ENCODE data around the gene SLCO4A1.

Gene SLCO4A1

DNA sequence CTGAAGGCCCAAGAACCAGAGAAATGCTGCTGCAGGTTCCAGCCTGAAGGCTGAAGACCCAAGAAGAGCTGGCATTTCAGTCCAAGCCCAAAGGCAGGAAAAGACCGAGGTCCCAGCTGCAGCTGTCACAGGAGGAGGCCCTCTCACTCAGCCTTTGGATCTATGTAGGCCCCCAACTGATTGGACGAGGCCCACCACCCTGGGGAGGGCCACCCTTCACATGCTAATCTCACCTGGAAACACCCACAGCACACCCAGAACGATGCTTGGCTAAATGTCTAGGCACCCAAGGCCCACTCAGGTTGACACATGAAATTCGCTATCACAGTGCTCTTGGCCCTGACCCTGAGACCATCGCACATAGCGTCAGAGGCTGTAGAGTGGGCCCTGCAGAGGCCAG is 6.8 kb downstream of the SLCO4A1 start:
- in situ Hi-C loops (cut with MboI; ENCODE audit: low sequenced_read_pairs), result no loop called here

DNA sequence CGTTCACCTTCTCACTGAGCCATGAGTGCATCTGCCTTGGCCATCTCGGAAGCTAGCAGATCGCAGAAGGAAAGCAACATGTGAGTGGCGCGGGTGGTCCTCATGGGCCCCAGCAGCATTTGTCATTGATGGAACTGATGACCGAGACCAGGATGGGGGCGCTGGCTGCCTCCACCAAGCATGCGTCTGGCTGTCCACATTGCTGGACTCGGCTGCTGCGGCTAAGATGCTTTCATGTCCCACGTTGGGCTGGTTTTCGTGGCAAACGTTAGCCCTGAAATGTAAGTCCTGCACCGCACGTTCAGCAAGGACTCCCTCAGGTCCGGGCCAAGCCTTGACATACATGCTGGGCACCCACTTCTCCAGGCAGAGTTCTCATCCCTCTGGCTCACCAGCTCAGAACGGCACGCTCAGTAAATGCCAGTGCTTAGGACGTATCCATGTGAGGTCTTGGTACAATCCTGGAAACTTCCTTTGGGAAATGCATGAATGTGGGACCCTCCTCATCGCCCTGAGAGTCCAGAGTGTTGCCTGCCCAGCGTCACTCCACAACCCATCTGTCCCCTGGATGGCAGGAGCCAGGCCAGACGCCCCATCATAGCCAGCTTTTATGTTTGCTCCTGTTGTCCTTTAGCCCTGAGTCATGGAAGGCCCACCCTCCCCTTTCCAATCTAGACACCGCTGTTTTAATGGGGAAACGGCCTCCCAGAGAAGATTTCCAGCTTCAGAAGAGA is 8.4 kb downstream of the SLCO4A1 start:
- in situ Hi-C loops (cut with MboI; ENCODE audit: low sequenced_read_pairs), result no loop called here

DNA sequence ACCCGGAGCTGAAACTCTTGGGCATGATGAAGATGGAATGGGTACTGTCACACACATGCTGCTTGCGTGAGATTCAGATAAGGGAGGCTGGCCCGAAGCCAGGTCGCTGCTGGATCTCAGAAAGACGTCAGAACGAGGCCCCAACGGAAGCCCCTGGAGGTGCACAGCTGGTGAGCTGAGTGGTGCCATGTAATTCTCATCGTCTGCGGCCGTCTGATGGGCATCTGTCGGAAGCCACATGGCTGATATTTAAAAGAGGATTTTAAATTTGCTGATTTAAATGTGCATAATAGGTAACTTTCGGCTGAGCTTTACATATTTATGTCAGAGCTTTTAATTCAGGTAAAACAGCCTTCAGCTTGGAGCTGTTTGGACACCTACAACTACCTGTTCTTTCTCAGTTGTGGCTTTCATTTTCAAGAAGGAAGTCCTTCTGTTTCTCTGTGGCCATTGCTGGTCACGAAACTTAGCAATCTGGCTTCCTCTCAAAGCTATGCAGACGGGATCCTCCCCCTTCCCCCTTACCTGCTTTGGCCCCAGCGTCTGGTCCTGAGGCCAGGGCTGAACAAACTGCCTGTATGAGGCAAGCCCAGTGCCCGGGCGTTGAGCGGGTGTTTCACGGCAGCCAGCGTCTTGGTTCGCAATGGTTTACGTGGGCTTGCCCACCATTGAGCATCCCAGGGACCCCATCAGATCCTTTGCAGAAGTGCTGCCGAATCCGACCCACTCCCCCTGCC is 9.2 kb downstream of the SLCO4A1 start:
- in situ Hi-C loops (cut with MboI; ENCODE audit: low sequenced_read_pairs), result no loop called here

DNA sequence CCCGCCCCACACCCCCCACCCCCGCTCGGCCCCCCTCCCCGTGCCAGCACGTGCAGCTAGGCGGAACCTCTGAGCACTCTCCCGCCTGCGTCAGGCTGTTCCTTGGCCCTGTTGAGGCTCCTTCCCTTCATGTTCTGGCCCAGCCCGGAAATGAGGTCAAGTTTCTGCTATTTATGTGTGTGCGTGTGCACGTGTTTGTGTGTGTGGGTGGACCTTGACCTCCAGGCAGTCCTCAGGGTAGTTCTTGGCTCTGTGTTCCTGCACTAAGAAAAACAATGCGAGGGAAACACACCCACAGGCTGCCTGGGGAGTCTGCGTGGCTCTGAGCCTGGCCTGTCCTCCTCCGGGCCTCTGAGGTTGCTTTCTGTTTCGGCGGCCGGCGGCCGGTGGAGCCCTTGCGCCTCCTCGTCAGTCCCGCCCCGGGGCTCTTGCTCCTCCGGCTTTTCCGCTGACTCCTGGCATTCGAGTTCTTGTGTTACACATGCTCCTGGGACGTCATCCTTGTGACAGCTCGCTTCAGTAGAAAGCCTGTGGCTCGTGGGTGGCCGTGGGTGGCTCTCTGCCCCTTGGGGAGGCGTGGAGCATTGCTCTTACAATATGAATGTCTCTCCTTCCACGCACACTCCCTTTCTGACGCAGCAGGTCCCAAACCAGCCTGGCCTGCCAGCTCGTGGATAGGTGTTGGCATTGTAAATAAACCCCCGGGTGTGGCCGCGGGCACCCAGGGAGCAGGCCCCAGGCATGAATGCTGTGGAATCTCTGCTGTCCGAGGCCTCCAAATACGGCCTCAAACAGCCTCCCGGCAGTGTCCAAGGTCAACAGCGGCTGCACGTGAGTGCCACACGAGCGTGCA is 10.0 kb downstream of the SLCO4A1 start:
- in situ Hi-C loops (cut with MboI; ENCODE audit: low sequenced_read_pairs), result no loop called here

DNA sequence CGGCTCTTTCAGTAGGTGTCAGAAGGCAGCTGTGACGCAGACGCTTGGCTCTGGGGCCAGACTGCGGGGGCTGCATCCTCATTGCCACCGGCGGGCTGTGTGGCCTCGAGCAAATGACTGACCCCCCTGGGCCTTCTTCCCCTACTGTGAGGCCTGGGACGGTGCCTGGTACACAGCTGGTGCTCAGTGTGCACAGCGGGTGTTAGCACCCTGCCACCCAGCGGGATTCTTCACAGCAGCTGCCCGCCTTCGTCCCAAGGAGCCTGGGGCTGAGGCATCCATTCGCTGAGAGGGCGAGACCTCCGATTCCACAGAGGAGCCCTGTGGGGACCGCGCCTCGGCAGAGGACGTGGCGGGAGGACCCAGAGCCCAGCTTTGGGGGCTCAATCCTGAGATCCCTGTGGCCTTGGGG is 10.6 kb downstream of the SLCO4A1 start:
- in situ Hi-C loops (cut with MboI; ENCODE audit: low sequenced_read_pairs), result no loop called here

DNA sequence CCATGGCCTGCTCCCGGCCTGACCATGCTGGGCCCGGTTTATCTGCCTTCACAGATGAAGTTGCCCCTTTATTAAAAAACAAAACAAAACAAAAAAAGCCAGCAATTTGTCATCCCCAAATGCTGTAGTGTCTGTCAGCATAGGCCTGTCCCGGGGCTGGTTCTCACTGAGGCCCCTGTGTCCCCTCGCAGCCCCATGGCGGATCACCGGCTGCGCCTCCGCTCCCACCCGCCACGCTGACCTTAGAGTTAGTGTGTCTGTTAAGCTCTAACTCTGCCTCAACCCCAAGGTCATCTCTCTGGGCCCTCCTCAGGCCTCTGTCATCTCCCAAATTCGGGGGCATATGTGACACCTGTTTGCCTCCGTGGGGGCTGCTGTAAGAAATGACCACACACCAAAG is 11.1 kb downstream of the SLCO4A1 start:
- in situ Hi-C loops (cut with MboI; ENCODE audit: low sequenced_read_pairs), result no loop called here

DNA sequence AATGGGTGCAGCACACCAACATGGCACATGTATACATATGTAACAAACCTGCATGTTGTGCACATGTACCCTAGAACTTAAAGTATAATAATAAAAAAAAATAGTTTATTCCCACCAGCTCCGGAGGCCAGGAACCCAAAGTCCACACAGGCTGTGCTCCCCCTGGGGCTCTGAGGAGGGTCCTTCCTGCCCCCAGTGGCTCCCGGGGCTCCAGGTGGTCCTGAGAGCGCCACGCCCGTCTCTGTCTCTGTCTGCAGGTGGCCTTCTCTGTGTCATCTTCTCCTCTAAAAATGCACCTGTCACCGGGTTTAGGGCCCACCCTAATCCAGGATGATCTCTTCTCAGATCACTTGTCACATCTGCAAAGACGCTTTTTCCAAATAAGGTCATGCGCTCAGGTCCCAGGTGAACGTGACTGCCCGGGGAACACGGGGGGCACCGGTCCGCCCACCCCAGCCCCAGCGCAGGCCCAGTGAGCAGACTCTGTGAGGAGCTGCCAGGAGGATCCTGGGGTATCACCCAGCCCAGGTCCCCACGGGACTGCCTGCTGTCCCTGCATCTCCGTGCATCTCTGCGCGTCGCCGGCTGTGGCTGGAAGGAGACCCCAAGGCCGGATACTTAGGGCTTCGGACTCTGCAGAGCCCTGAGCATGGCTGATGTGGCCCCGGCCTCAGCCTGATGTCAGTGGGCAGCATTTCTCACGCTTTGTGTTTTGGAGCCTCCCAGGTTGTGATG is 11.8 kb downstream of the SLCO4A1 start:
- in situ Hi-C loops (cut with MboI; ENCODE audit: low sequenced_read_pairs), result no loop called here

DNA sequence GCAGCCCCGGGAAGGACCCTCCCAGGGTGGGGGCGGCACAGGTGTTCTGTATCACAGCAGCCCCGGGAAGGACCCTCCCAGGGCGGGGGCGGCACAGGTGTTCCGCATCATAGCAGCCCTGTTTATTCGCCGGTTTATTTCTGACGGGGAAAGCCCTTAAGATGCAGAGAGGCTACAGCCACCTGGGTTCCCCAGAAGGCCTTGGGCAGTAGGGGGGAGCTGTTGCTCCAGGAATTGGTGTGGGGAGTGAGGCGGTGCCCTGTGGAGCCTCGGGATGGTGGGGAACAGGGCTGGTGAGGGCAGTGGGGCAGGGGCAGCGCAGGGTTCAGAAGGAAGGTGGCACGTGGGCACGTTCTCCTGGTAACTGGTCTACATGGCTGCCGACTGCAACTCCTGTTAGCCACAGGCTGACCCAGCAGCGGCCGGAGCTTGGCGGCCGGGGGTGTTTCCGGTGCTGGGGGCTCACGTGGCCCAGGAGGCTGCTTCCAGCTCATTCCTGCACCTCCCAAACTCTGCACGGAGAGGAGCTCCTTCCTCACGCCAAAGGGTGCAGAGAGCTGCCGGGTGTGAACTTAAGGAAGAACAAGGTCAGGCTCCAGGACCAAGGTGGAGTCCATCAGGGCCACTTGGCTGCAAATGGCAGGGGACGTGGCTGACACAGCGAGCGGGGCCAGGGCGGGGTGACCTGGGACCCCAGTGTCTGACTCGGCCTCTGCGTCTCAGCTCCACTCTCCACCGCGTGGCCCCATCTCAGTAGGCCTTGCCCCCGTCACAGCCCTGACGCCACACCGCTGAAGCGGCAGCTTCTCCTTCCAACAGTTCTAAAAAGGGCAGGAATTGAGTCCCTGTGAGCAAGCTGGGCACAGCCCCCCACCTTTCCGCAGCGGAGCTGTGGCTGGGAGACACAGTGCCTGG is 13.2 kb downstream of the SLCO4A1 start:
- in situ Hi-C loops (cut with MboI; ENCODE audit: low sequenced_read_pairs), result no loop called here

DNA sequence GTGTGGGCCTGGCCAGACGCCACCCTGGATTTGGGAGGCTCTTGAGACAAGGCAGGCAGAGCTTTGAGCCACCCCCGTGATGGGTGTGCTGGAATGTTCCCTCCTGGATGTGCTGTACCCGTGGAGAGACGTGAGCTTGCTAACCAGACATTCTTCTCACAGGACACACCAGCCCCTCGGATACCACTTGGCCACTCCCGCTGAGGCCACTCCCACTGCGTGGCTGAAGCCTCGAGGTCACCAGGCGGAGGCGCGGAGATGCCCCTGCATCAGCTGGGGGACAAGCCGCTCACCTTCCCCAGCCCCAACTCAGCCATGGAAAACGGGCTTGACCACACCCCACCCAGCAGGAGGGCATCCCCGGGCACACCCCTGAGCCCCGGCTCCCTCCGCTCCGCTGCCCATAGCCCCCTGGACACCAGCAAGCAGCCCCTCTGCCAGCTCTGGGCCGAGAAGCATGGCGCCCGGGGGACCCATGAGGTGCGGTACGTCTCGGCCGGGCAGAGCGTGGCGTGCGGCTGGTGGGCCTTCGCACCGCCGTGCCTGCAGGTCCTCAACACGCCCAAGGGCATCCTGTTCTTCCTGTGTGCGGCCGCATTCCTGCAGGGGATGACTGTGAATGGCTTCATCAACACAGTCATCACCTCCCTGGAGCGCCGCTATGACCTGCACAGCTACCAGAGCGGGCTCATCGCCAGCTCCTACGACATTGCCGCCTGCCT is 14.1 kb downstream of the SLCO4A1 start:
- in situ Hi-C loops (cut with MboI; ENCODE audit: low sequenced_read_pairs), result no loop called here

DNA sequence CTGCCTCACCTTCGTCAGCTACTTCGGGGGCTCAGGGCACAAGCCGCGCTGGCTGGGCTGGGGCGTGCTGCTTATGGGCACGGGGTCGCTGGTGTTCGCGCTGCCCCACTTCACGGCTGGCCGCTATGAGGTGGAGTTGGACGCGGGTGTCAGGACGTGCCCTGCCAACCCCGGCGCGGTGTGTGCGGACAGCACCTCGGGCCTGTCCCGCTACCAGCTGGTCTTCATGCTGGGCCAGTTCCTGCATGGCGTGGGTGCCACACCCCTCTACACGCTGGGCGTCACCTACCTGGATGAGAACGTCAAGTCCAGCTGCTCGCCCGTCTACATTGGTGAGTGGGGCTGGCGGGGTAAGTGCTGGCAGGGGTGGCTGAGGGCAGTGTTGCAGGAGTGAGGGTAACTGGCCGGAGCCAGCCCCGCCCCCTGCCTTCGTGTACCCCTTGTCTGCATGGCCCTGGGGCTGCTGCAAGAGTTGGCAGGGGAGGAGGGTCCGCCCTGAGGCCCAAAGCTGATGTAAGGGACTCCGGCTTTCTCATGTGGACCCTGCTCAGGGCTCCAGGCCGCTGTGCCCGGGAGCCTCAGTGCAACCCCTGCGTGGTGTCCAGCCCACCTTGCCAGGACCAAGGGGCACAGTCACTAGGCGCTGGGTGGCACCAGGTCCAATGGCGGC is 14.8 kb downstream of the SLCO4A1 start:
- in situ Hi-C loops (cut with MboI; ENCODE audit: low sequenced_read_pairs), result no loop called here

DNA sequence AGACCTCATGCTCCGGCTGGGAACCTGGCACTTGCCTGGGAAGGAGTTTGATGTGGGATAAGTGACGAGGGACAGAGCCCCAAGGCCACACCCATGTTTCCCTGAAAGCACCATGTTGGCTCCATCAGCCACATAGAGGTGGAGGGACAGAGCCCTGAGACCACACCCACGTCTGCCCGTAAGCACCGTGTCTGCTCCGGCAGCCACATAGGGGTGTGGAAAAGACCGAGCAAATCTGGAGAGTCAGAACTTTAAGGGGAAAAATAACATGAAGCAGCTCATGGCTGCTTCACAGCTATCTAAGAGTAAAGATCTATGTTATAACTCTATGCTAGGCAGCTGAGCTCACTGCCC is 15.3 kb downstream of the SLCO4A1 start:
- in situ Hi-C loops (cut with MboI; ENCODE audit: low sequenced_read_pairs), result no loop called here

DNA sequence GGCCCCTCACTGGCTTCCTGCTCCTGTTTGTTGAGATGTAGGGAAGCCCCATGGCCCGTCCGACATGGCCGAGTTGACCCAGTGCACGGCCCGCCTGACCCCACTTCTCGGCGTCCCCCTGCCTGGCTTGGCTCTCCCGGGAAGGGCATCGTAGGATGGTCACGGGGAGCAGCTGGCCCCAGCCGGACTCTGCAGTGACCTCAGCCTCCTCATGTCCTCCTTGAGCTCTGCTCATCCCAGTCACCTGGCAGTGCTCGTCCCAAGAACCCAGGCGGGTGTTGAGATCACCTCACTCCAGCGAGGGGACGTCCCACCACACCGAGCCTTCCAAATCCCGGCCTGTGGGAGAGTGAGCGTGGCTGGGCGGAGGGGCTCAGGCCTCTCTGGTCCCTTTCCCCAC is 15.7 kb downstream of the SLCO4A1 start:
- in situ Hi-C loops (cut with MboI; ENCODE audit: low sequenced_read_pairs), result no loop called here

DNA sequence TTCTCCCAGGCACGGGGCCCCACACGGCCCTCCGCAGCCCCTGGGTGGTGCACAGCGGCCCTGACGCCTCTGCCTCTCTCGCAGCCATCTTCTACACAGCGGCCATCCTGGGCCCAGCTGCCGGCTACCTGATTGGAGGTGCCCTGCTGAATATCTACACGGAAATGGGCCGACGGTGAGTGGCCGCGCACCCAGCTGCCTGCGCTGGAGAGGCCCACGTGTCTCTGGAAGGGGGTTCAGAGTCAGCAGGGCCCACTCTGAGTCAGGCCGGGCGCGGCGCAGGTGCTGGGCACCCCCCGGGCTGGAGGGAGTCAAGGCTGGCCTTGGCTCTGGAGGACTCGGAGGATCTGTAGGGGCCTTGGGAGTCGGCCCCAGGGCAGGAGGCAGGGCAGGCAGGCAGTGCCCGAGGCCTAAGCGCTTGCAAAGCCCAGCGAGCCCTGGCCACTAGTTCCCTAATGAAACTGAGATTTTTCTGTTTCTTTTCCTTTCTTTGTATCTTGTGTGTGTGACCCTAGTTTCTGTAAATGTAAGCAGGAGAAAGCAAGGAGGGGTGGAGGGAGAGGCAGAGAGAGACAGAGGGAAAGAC is 16.4 kb downstream of the SLCO4A1 start:
- in situ Hi-C loops (cut with MboI; ENCODE audit: low sequenced_read_pairs), result no loop called here

DNA sequence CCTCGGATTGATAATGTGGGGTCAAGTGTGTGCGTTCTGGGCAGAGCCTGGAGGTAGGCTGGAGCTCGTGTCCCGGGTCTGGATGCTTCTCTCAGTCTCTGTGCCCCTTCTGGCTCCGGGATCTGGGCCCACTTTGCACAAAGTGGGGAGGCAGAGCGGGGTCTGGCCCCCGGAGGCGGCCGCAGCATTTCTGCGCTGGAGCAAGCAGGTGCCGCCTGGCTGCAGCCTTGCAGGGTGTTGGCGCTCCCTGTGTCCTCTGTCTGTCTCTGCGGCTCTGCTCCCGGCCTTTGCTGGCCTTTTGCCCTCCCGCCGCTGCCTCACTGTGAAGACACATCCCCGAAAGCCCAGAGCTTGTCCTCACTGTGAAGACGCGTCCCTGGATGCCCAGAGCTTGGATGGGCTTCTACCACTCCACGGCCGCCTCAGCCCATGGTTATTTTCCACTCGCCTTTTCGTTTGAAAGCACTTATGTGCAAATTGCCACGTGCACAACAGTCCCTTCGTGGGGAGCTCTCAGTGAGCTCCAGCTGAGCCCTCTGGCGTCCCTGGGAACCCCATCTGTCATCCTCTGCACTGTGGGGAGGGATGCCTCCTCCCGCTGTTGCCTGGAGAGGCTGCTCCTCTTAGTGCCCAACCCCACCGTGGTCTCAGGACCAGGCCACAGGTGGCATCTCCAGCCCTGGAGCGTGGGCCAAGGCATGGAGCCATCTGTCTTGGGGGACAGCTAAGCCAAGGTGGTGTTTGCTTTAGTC is 17.4 kb downstream of the SLCO4A1 start:
- in situ Hi-C loops (cut with MboI; ENCODE audit: low sequenced_read_pairs), result no loop called here

DNA sequence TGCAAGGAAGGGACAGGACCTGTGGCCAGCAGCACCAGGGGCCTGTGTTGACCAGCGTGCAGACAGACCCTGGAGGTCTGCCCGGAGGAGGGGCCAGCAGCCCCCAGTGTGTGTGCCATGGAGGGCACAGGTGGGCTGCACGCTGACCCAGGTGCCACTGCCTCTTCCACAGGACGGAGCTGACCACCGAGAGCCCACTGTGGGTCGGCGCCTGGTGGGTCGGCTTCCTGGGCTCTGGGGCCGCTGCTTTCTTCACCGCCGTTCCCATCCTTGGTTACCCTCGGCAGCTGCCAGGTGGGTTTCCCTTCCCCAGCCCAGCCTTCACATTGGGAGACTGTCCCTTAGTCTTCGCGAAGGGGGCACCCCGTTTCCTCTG is 17.9 kb downstream of the SLCO4A1 start:
- in situ Hi-C loops (cut with MboI; ENCODE audit: low sequenced_read_pairs), result no loop called here

DNA sequence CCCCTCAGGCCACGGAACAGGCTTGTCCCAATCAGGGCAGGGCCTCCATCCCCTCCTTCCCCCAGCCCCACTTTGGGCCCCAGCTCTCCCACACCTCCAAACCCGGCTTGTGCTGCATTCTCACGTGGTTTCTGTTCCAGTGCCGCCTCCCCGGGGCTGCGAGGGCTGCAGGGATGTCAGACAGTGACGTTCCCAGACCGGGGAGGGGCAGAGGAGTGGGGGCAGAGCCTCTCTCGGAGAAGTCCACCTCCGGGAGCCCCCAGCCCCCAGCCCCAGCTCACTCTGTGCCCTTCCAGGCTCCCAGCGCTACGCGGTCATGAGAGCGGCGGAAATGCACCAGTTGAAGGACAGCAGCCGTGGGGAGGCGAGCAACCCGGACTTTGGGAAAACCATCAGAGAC is 18.5 kb downstream of the SLCO4A1 start:
- in situ Hi-C loops (cut with MboI; ENCODE audit: low sequenced_read_pairs), result no loop called here

DNA sequence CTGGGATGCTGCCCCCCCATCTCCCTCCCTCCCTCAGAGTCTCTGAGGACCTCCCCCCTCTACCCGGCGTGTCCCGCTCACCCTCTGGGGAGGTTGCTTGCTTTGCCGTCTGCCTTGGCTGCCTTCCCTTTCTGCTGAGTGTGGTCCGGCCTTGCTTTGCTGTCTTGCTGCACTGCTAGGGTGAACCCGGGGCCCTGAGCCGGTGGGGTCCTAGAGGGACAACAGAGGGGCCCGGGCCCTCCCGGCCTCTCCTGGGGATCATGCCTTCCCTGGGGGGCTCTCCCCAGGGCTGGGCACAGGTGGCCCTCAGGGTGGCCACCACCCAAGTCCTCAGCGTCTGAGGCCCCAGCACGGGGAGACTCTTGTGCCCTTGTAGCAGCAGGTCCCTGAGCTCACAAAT is 19.3 kb downstream of the SLCO4A1 start:
- in situ Hi-C loops (cut with MboI; ENCODE audit: low sequenced_read_pairs), result no loop called here

DNA sequence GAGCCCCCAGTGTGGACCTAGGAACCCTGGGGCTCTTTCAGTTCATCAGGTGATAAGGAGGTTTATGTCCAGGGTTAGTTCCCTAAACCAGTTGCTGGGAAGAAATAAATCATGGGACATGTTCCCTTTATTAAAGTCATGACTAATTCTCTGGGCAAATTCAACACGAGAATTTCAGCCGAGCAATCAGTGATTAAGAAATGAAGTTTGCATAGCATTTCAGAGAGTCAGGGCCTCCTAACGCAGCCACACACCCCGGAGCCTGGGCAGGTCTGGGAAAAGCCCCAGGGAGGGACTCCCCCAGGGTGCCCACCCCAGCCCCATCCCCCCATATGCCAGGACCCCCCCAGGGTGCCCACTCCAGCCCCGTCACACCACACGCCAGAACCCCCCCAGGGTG is 20.1 kb downstream of the SLCO4A1 start:
- in situ Hi-C loops (cut with MboI; ENCODE audit: low sequenced_read_pairs), result no loop called here

Data from HL-60/S4 (cell line).